HCT116 (cell line): Measurements from ENCODE around the gene DNM3. TPM values are rescaled to one million over a fixed set of nuclear protein-coding genes. Genes with fewer than 3 reads are reported as not detected.

Experiments used
- ATAC-seq: fragments of 200-7000 bp; cut with Tn5 transposase; 2 replicates; pipeline ENCODE4 v1.9.1; 2020; ENCODE audit warnings: mild to moderate bottlenecking, moderate library complexity
- BruUV-seq: library from RNA; stranded (reverse); fragments of 400-500 nt; replicated peaks from 2 replicates; lab custom pipeline; 2021; lab: Mats Ljungman, UMichigan
- CTCF ChIA-PET: fragments of 300-600 bp; sonication (Branson Sonifier 250); formaldehyde crosslinking; loops from one replicate; lab custom pipeline; 2021; ENCODE audit warnings: antibody characterized with exemption; lab: Charles Lee
- POLR2A ChIA-PET: fragments of 300-600, 350-600 bp; sonication (Branson Sonifier 250); formaldehyde crosslinking; loops from one replicate; lab custom pipeline; 2021; ENCODE audit warnings: antibody characterized with exemption; lab: Charles Lee
- RAD21 ChIA-PET, 2 experiments: fragments of 300-600 bp; sonication (Branson Sonifier 250); formaldehyde crosslinking; loops; one replicate each; lab custom pipeline; 2023; ENCODE audit warnings: low total read pairs in 2 of 2; ENCODE audit not compliant: uncharacterized antibody in 2 of 2, unreplicated experiment in 2 of 2, low non-redundant PET in 1 of 2; lab: Charles Lee
- DNase-seq: peaks from one replicate; pipeline ENCODE4 v3.0.0-alpha.2; 2010; ENCODE audit warnings: low read depth, low spot score
- H2AFZ ChIP-seq: fragments of 200-600 bp; shearing (Covaris generic), sonication (generic); 2 replicates; pipeline ENCODE4 v1.6.1; 2017; ENCODE audit warnings: low read depth, mixed run types, mixed read lengths, antibody characterized with exemption, low read length; ENCODE audit not compliant: poor library complexity, severe bottlenecking
- H3K27ac ChIP-seq: 2 replicates; pipeline ENCODE4 v1.5.1; 2012; ENCODE audit warnings: low read depth, low read length
- H3K27me3 ChIP-seq: fragments of 200-600 bp; sonication (generic); 2 replicates; pipeline ENCODE4 v1.6.1; 2016; ENCODE audit warnings: mixed run types, low read length, mixed read lengths; ENCODE audit not compliant: insufficient read depth
- H3K36me3 ChIP-seq, 2 experiments: fragments of 200-500 bp in 1 of 2; fragments of 200-600 bp in 1 of 2; sonication (Bioruptor generic) in 1 of 2; sonication (generic) in 1 of 2; 2 replicates each; pipeline versions ENCODE4 v1.5.1 to v1.6.1; 2014 to 2016; ENCODE audit warnings: low read length in 2 of 2, inconsistent platforms in 1 of 2, mixed read lengths in 1 of 2, mixed run types in 1 of 2; ENCODE audit not compliant: insufficient read depth in 2 of 2, control insufficient read depth in 1 of 2
- H3K4me1 ChIP-seq, 2 experiments: fragments of 200-600 bp in 1 of 2; sonication (generic) in 1 of 2; 2 replicates each; pipeline versions ENCODE4 v1.5.1 to v1.6.1; 2012 to 2017; ENCODE audit warnings: low read length in 2 of 2, inconsistent platforms in 1 of 2, mild to moderate bottlenecking in 1 of 2, mixed read lengths in 1 of 2, mixed run types in 1 of 2, moderate library complexity in 1 of 2; ENCODE audit not compliant: insufficient read depth in 2 of 2, control insufficient read depth in 1 of 2
- H3K4me2 ChIP-seq: fragments of 200-600 bp; sonication (generic); 2 replicates; pipeline ENCODE4 v1.6.1; 2017; ENCODE audit warnings: mixed run types, low read length, mixed read lengths
- H3K4me3 ChIP-seq, 2 experiments: fragments of 200-600 bp in 1 of 2; sonication (generic) in 1 of 2; replicated peaks in 1 of 2; 2 replicates each; pipeline ENCODE4 v1.5.1; 2011 to 2016; ENCODE audit warnings: low read length in 2 of 2, control low read depth in 1 of 2, low read depth in 1 of 2, mild to moderate bottlenecking in 1 of 2, mixed read lengths in 1 of 2, mixed run types in 1 of 2
- H3K79me2 ChIP-seq: fragments of 200-600 bp; sonication (generic); 2 replicates; pipeline ENCODE4 v1.6.1; 2017; ENCODE audit warnings: mild to moderate bottlenecking, mixed run types, low read length, moderate library complexity, mixed read lengths; ENCODE audit not compliant: insufficient read depth
- H3K9ac ChIP-seq: fragments of 200-600 bp; sonication (generic); 2 replicates; pipeline ENCODE4 v1.6.1; 2016; ENCODE audit warnings: low read length, mixed read lengths
- H3K9me2 ChIP-seq: fragments of 200-600 bp; sonication (generic), shearing (Covaris generic); 2 replicates; pipeline ENCODE4 v1.6.1; 2017; ENCODE audit warnings: mixed run types, mild to moderate bottlenecking, moderate library complexity; ENCODE audit not compliant: insufficient read depth
- H3K9me3 ChIP-seq, 2 experiments: fragments of 200-500 bp in 1 of 2; fragments of 200-600 bp in 1 of 2; sonication (Bioruptor generic) in 1 of 2; sonication (generic) in 1 of 2; 2 replicates each; pipeline ENCODE4 v1.6.1; 2014 to 2017; ENCODE audit warnings: low read length in 2 of 2, mixed read lengths in 2 of 2, inconsistent platforms in 1 of 2, low read depth in 1 of 2, mild to moderate bottlenecking in 1 of 2, mixed run types in 1 of 2, moderate library complexity in 1 of 2; ENCODE audit not compliant: control insufficient read depth in 1 of 2, insufficient read depth in 1 of 2
- H4K20me1 ChIP-seq: fragments of 200-600 bp; sonication (generic), shearing (Covaris generic); 2 replicates; pipeline ENCODE4 v1.6.1; 2017; ENCODE audit warnings: mixed run types, mild to moderate bottlenecking, moderate library complexity; ENCODE audit not compliant: insufficient read depth
- CTCF ChIP-seq, 3 experiments: fragments of 200-600 bp in 1 of 3; sonication (generic) in 1 of 3; IDR thresholded peaks in 2 of 3; conservative IDR thresholded peaks in 1 of 3; 2 replicates each; pipeline ENCODE4 v1.5.1; 2012 to 2017; ENCODE audit warnings: low read depth in 2 of 3, low read length in 2 of 3, antibody characterized with exemption in 1 of 3, borderline replicate concordance in 1 of 3, control low read depth in 1 of 3, mild to moderate bottlenecking in 1 of 3, mixed read lengths in 1 of 3, mixed run types in 1 of 3, moderate library complexity in 1 of 3; ENCODE audit not compliant: insufficient read depth in 1 of 3
- EZH2 ChIP-seq: fragments of 200-600 bp; sonication (generic); IDR thresholded peaks from 2 replicates; pipeline ENCODE4 v1.6.1; 2017; ENCODE audit warnings: antibody characterized with exemption, mixed run types
- POLR2A ChIP-seq: IDR thresholded peaks from 2 replicates; pipeline ENCODE4 v1.7.0; 2011; ENCODE audit warnings: borderline replicate concordance; ENCODE audit not compliant: insufficient read depth, insufficient read length; ENCODE audit errors: extremely low read depth
- RAD21 ChIP-seq: IDR thresholded peaks from 2 replicates; pipeline ENCODE4 v1.6.1; 2012; ENCODE audit warnings: low read depth, mild to moderate bottlenecking
- REST ChIP-seq: IDR thresholded peaks from 2 replicates; pipeline ENCODE4 v1.6.1; 2012; ENCODE audit warnings: low read depth
- YY1 ChIP-seq: IDR thresholded peaks from 2 replicates; pipeline ENCODE4 v1.6.1; 2011; ENCODE audit warnings: low read length, low read depth, moderate library complexity, mild to moderate bottlenecking; ENCODE audit not compliant: insufficient replicate concordance; ENCODE audit errors: extremely low read depth
- ZBTB33 ChIP-seq: IDR thresholded peaks from 2 replicates; pipeline ENCODE4 v1.6.1; 2011; ENCODE audit warnings: mild to moderate bottlenecking, low read length, moderate library complexity; ENCODE audit not compliant: insufficient replicate concordance; ENCODE audit errors: extremely low read depth
- ZFX ChIP-seq: fragments of 450-650 bp; IDR thresholded peaks from 2 replicates; pipeline ENCODE4 v1.6.1; 2017
- intact Hi-C: fragments of 100-400 bp; cut with micrococcal nuclease; formaldehyde crosslinking; loops from 2 replicates; pipeline ENCODE4 v1.10.0; 2022
- total RNA-seq: library from RNA; stranded (reverse); gene quantifications from one replicate; pipeline ENCODE4 v1.2.1, GENCODE V29; 2021; ENCODE audit not compliant: unreplicated experiment

DNM3 gene
- total RNA-seq, 1 experiment from 2014 or later: 3.1 TPM

- no TSS peak for BruUV-seq
- H3K4me3 ChIP-seq: no peak overlapping the region
- RAD21 ChIA-PET: no interaction called here
- no peak overlapping the region for H3K4me2 ChIP-seq
- H2AFZ ChIP-seq: no peak overlapping the region
- POLR2A ChIA-PET: no interaction called here
- H3K27ac ChIP-seq: no peak overlapping the region
- ATAC-seq (no peak), DNase-seq (no peak)
- no peaks in the 10 kb centered on the region for H3K27me3 ChIP-seq
- H3K36me3 ChIP-seq: no peaks in the 10 kb centered on the region
- intact Hi-C loops: no loop called here
- no peak overlapping the region for H3K9ac ChIP-seq
- no peak for TF ChIP-seq POLR2A
- no peaks in the 10 kb centered on the region for H3K9me3 ChIP-seq
- no peaks in the 10 kb centered on the region for H3K9me2 ChIP-seq
- no peaks in the 10 kb centered on the region for H4K20me1 ChIP-seq
- CTCF ChIA-PET: no interaction called here
- no peaks in the 10 kb centered on the region for H3K79me2 ChIP-seq
- no peaks in the 10 kb centered on the region for H3K4me1 ChIP-seq
Observed at GRCh38 chr1:172118618-172119017, 277.3 kb downstream of the DNM3 start.

GRCh38 chr1:172119184-172119583 is 277.9 kb downstream of the DNM3 start:
- no peak overlapping the region for H3K4me3 ChIP-seq
- ChIA-PET RAD21 (no interaction called here), POLR2A (no interaction called here), CTCF (no interaction called here)
- no peak overlapping the region for H3K4me2 ChIP-seq
- intact Hi-C loops: no loop called here
- no peaks in the 10 kb centered on the region for H3K79me2 ChIP-seq
- H3K9ac ChIP-seq: no peak overlapping the region
- H2AFZ ChIP-seq: no peak overlapping the region
- no peak for ATAC-seq
- no peak overlapping the region for H3K27ac ChIP-seq
- no peak for DNase-seq
- H3K4me1 ChIP-seq: no peaks in the 10 kb centered on the region
- no peak for TF ChIP-seq REST
- TF ChIP-seq CTCF (IDR thresholded peaks at IDR 0.05 in 2 of 3, conservative IDR thresholded peaks at IDR 0.05 in 1 of 3; ENCODE audit: borderline replicate concordance in 1 of 3, insufficient read depth in 1 of 3, low read depth in 2 of 3, low read length in 2 of 3): no peak
- no peak for TF ChIP-seq ZBTB33
- no peak for TF ChIP-seq EZH2
- no peak for TF ChIP-seq RAD21
- TF ChIP-seq YY1: no peak
- no peak for TF ChIP-seq ZFX
- no peaks in the 10 kb centered on the region for H3K36me3 ChIP-seq
- BruUV-seq: no TSS peak
- H3K9me3 ChIP-seq: no peaks in the 10 kb centered on the region
- H3K27me3 ChIP-seq: no peaks in the 10 kb centered on the region
- no peaks in the 10 kb centered on the region for H4K20me1 ChIP-seq
- no peaks in the 10 kb centered on the region for H3K9me2 ChIP-seq
